Measurements from ENCODE around the gene CACNA1G.

CACNA1G gene

DNA sequence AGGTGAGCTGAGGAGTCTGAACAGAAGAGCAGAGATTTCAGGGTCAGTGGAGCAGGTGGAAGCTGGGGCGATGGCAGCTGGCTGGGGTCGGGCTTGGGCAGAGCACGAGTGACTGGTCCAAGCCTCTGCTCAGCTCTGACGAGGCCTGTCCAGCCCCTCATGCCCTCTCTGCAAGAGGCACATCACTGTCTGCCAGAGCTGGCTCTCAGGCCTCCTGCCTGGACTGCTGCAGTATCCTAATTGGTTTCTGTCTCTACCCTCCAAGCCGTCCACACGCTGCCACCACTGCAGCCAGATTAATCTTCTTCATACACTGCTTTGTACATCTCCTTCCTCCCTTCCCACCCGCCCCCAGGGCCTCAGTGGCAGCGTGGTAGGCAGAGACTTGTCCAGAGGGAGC is 25.4 kb downstream of the CACNA1G start:
- Histone ChIP-seq H3K79me2 (ENCODE audit: insufficient read depth, low read length) (no peaks in the 10 kb centered on the region), H3K4me2 (ENCODE audit: low read depth, low read length, poor library complexity, severe bottlenecking) (no peak overlapping the region), H3K9me2 (replicated peaks; ENCODE audit: low read depth, low read length) (no peaks in the 10 kb centered on the region), H3K4me3 (ENCODE audit: low read length, poor library complexity, severe bottlenecking) (no peak overlapping the region), H3K9me3 (ENCODE audit: insufficient read depth, low read depth, low read length) (no peaks in the 10 kb centered on the region), H3F3A (ENCODE audit: low read depth) (no peaks in the 10 kb centered on the region), H3K9ac (ENCODE audit: low read depth, low read length, poor library complexity, severe bottlenecking) (no peak overlapping the region), H2AFZ (ENCODE audit: low read length) (no peak overlapping the region), H3K4me1 (ENCODE audit: insufficient read depth, low read length, poor library complexity, severe bottlenecking) (no peaks in the 10 kb centered on the region), H3K36me3 (ENCODE audit: insufficient read depth, low read length) (no peaks in the 10 kb centered on the region), H3K27me3 (ENCODE audit: insufficient read depth, low read length, poor library complexity, severe bottlenecking) (no peaks in the 10 kb centered on the region), H4K20me1 (ENCODE audit: insufficient read depth, low read length, poor library complexity, severe bottlenecking) (no peaks in the 10 kb centered on the region)
- TF ChIP-seq EZH2phosphoT487 (IDR thresholded peaks at IDR 0.05; ENCODE audit: borderline replicate concordance) (no peak), CTCF (conservative IDR thresholded peaks at IDR 0.05; ENCODE audit: low read length) (no peak)

DNA sequence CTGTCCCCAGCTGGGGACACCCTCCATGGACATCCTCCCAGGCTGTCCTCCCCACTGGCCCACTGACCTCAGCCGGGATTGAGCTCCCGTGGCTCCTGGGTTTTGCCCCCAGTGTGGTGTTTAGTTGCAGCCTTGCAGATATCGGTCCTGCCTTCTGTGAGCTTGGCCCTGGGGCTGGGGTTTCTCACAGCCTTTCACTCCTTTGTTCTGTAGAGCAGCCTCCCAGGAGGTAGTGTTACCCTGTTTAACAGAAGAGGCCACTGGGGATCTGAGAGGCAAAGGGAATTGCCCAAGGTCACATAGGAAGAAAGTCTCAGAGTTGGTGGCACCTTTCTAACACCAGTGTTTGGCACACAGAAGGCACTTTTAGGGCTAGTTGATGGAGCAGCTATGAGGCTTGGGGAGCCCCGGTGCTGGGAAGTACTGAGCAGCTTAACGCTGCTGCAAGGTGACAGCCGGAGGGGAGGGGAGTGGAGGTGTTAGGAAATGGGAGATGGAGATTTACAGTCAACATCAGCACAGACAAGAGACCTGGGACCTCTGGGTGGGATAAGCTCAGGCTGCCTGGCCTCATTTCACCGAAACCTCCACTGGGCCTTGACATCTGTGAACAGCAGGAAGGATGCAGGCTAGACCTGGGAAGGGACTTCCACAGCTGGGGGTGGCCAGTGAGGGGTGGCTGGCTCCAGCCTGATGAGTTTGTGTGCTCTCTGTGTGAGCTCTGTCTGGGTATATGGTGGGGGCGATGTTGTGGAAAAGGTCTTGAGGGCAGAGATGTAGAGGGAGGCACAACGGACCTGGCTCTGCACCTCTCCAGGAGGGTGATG is 26.1 kb downstream of the CACNA1G start:
- Histone ChIP-seq H4K20me1 (ENCODE audit: insufficient read depth, low read length, poor library complexity, severe bottlenecking) (no peaks in the 10 kb centered on the region), H3K4me3 (ENCODE audit: low read length, poor library complexity, severe bottlenecking) (no peak overlapping the region), H3K27me3 (ENCODE audit: insufficient read depth, low read length, poor library complexity, severe bottlenecking) (no peaks in the 10 kb centered on the region), H3K9me2 (replicated peaks; ENCODE audit: low read depth, low read length) (no peaks in the 10 kb centered on the region), H3K4me1 (ENCODE audit: insufficient read depth, low read length, poor library complexity, severe bottlenecking) (no peaks in the 10 kb centered on the region), H3K79me2 (ENCODE audit: insufficient read depth, low read length) (no peaks in the 10 kb centered on the region), H3K9me3 (ENCODE audit: insufficient read depth, low read depth, low read length) (no peaks in the 10 kb centered on the region), H3K4me2 (ENCODE audit: low read depth, low read length, poor library complexity, severe bottlenecking) (no peak overlapping the region), H3K36me3 (ENCODE audit: insufficient read depth, low read length) (no peaks in the 10 kb centered on the region), H2AFZ (ENCODE audit: low read length) (no peak overlapping the region), H3K9ac (ENCODE audit: low read depth, low read length, poor library complexity, severe bottlenecking) (no peak overlapping the region), H3F3A (ENCODE audit: low read depth) (no peaks in the 10 kb centered on the region)
- no peak for TF ChIP-seq CTCF (conservative IDR thresholded peaks at IDR 0.05; ENCODE audit: low read length)
- no peak for TF ChIP-seq EZH2phosphoT487 (IDR thresholded peaks at IDR 0.05; ENCODE audit: borderline replicate concordance)

- Histone ChIP-seq H3K9me3 (ENCODE audit: insufficient read depth, low read depth, low read length) (no peaks in the 10 kb centered on the region), H2AFZ (ENCODE audit: low read length) (no peak overlapping the region), H4K20me1 (ENCODE audit: insufficient read depth, low read length, poor library complexity, severe bottlenecking) (no peaks in the 10 kb centered on the region), H3K79me2 (ENCODE audit: insufficient read depth, low read length) (no peaks in the 10 kb centered on the region), H3K27me3 (ENCODE audit: insufficient read depth, low read length, poor library complexity, severe bottlenecking) (no peaks in the 10 kb centered on the region), H3F3A (ENCODE audit: low read depth) (no peaks in the 10 kb centered on the region), H3K4me1 (ENCODE audit: insufficient read depth, low read length, poor library complexity, severe bottlenecking) (no peaks in the 10 kb centered on the region), H3K36me3 (ENCODE audit: insufficient read depth, low read length) (no peaks in the 10 kb centered on the region), H3K4me2 (ENCODE audit: low read depth, low read length, poor library complexity, severe bottlenecking) (no peak overlapping the region), H3K9ac (ENCODE audit: low read depth, low read length, poor library complexity, severe bottlenecking) (no peak overlapping the region), H3K9me2 (replicated peaks; ENCODE audit: low read depth, low read length) (no peaks in the 10 kb centered on the region), H3K4me3 (ENCODE audit: low read length, poor library complexity, severe bottlenecking) (no peak overlapping the region)
- TF ChIP-seq CTCF (conservative IDR thresholded peaks at IDR 0.05; ENCODE audit: low read length) (no peak), EZH2phosphoT487 (IDR thresholded peaks at IDR 0.05; ENCODE audit: borderline replicate concordance) (no peak)
These were observed 27.1 kb downstream of the CACNA1G start for GRCh38 chr17:50587571-50587970.

All from Loucy (cell line).